H1 (cell line): ENCODE measurements around the gene NFE2L2. TPM values are rescaled to one million over a fixed set of nuclear protein-coding genes. Genes with fewer than 3 reads are reported as not detected.

Experiments used
- KDM1A ChIP-seq: fragments of 200-600, 300-600 bp; sonication (generic); IDR thresholded peaks from 2 replicates; pipeline ENCODE4 v1.7.1; 2016; ENCODE audit warnings: mild to moderate bottlenecking, low read length, borderline replicate concordance
- POLR2AphosphoS5 ChIP-seq: IDR thresholded peaks from 2 replicates; pipeline ENCODE4 v1.6.1; 2011; ENCODE audit warnings: low read depth, low read length
- SP2 ChIP-seq: IDR thresholded peaks from 2 replicates; pipeline ENCODE4 v1.6.1; 2012; ENCODE audit warnings: mild to moderate bottlenecking, low read length, inconsistent platforms
- ZNF274 ChIP-seq: IDR thresholded peaks from 2 replicates; pipeline ENCODE4 v1.7.0; 2012; ENCODE audit warnings: low read length, borderline replicate concordance; ENCODE audit errors: extremely low read depth
- polyA plus RNA-seq, 7 experiments: library from polyadenylated mRNA; depleted of rRNA in 3 of 7; stranded (reverse) in 5 of 7; unstranded in 2 of 7; fragments of >200 nt in 5 of 7; fragments of 200-250 nt in 2 of 7; gene quantifications; 1 replicate in 5 of 7; 2 replicates in 1 of 7; 4 replicates in 1 of 7; pipeline versions ENCODE4 v1.2.1 to v1.2.3, GENCODE V29; 2011 to 2013; ENCODE audit warnings: missing spikeins in 2 of 7, mixed read lengths in 2 of 7
- total RNA-seq: library from RNA; stranded (reverse); fragmentation: NEBNext Ultra II Directional; extraction: Animal tissue kit (Norgen Biotek cat#: 25700); gene quantifications from 2 replicates; pipeline ENCODE4 v1.2.1, GENCODE V29; 2021
- TF ChIP-seq, protein P1 (sequence below): fragments of 300-600 bp; sonication (generic); IDR thresholded peaks from 2 replicates; pipeline ENCODE4 v1.7.1; 2012; ENCODE audit warnings: low read length, moderate library complexity, mild to moderate bottlenecking, inconsistent platforms; ENCODE audit not compliant: insufficient replicate concordance

Gene NFE2L2
- total and polyA plus RNA-seq, 2 of the 8 experiments (the other 6 are each of a cell fraction or from before 2014, with no cell fraction given), result 33.2 to 34.5 TPM

- TF ChIP-seq, protein P1, sequence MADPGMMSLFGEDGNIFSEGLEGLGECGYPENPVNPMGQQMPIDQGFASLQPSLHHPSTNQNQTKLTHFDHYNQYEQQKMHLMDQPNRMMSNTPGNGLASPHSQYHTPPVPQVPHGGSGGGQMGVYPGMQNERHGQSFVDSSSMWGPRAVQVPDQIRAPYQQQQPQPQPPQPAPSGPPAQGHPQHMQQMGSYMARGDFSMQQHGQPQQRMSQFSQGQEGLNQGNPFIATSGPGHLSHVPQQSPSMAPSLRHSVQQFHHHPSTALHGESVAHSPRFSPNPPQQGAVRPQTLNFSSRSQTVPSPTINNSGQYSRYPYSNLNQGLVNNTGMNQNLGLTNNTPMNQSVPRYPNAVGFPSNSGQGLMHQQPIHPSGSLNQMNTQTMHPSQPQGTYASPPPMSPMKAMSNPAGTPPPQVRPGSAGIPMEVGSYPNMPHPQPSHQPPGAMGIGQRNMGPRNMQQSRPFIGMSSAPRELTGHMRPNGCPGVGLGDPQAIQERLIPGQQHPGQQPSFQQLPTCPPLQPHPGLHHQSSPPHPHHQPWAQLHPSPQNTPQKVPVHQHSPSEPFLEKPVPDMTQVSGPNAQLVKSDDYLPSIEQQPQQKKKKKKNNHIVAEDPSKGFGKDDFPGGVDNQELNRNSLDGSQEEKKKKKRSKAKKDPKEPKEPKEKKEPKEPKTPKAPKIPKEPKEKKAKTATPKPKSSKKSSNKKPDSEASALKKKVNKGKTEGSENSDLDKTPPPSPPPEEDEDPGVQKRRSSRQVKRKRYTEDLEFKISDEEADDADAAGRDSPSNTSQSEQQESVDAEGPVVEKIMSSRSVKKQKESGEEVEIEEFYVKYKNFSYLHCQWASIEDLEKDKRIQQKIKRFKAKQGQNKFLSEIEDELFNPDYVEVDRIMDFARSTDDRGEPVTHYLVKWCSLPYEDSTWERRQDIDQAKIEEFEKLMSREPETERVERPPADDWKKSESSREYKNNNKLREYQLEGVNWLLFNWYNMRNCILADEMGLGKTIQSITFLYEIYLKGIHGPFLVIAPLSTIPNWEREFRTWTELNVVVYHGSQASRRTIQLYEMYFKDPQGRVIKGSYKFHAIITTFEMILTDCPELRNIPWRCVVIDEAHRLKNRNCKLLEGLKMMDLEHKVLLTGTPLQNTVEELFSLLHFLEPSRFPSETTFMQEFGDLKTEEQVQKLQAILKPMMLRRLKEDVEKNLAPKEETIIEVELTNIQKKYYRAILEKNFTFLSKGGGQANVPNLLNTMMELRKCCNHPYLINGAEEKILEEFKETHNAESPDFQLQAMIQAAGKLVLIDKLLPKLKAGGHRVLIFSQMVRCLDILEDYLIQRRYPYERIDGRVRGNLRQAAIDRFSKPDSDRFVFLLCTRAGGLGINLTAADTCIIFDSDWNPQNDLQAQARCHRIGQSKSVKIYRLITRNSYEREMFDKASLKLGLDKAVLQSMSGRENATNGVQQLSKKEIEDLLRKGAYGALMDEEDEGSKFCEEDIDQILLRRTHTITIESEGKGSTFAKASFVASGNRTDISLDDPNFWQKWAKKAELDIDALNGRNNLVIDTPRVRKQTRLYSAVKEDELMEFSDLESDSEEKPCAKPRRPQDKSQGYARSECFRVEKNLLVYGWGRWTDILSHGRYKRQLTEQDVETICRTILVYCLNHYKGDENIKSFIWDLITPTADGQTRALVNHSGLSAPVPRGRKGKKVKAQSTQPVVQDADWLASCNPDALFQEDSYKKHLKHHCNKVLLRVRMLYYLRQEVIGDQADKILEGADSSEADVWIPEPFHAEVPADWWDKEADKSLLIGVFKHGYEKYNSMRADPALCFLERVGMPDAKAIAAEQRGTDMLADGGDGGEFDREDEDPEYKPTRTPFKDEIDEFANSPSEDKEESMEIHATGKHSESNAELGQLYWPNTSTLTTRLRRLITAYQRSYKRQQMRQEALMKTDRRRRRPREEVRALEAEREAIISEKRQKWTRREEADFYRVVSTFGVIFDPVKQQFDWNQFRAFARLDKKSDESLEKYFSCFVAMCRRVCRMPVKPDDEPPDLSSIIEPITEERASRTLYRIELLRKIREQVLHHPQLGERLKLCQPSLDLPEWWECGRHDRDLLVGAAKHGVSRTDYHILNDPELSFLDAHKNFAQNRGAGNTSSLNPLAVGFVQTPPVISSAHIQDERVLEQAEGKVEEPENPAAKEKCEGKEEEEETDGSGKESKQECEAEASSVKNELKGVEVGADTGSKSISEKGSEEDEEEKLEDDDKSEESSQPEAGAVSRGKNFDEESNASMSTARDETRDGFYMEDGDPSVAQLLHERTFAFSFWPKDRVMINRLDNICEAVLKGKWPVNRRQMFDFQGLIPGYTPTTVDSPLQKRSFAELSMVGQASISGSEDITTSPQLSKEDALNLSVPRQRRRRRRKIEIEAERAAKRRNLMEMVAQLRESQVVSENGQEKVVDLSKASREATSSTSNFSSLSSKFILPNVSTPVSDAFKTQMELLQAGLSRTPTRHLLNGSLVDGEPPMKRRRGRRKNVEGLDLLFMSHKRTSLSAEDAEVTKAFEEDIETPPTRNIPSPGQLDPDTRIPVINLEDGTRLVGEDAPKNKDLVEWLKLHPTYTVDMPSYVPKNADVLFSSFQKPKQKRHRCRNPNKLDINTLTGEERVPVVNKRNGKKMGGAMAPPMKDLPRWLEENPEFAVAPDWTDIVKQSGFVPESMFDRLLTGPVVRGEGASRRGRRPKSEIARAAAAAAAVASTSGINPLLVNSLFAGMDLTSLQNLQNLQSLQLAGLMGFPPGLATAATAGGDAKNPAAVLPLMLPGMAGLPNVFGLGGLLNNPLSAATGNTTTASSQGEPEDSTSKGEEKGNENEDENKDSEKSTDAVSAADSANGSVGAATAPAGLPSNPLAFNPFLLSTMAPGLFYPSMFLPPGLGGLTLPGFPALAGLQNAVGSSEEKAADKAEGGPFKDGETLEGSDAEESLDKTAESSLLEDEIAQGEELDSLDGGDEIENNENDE, result no peak
- TF ChIP-seq SP2 (no peak), KDM1A (no peak), ZNF274 (no peak), POLR2AphosphoS5 (no peak)
- TF ChIP-seq, all 59 proteins: peak for 0
These were observed 20.2 kb downstream of the NFE2L2 start (continued) for GRCh38 chr2:177244244-177244771.
